CD4-positive, alpha-beta memory T cell (primary cell): Measurements from ENCODE around the gene DUS2. TPM values are rescaled to one million over a fixed set of nuclear protein-coding genes. Genes with fewer than 3 reads are reported as not detected.

Experiments used
- CTCF ChIA-PET: fragments of 350-600 bp; sonication (Branson Sonifier 250); formaldehyde crosslinking; loops from one replicate; lab custom pipeline; 2021; ENCODE audit warnings: inconsistent platforms; ENCODE audit not compliant: partially characterized antibody; lab: Charles Lee
- POLR2A ChIA-PET: fragments of 350-600 bp; sonication (Branson Sonifier 250); formaldehyde crosslinking; loops from one replicate; lab custom pipeline; 2021; ENCODE audit not compliant: partially characterized antibody; lab: Charles Lee
- DNase-seq, 5 donors: peaks; one replicate each; pipeline versions ENCODE4 v3.0.0 to v3.0.0-alpha.2; 2020 to 2022; ENCODE audit warnings: mixed read lengths in 1 of 5
- H3K27ac ChIP-seq: one replicate; pipeline ENCODE4 v1.7.0; 2013; ENCODE audit warnings: low read depth, low read length
- H3K27me3 ChIP-seq: 2 replicates; pipeline ENCODE4 v1.7.0; 2013; ENCODE audit warnings: mild to moderate bottlenecking, low read length, moderate library complexity; ENCODE audit not compliant: insufficient read depth
- H3K36me3 ChIP-seq: 2 replicates; pipeline ENCODE4 v1.7.0; 2013; ENCODE audit warnings: mild to moderate bottlenecking, low read length, moderate library complexity; ENCODE audit not compliant: insufficient read depth
- H3K4me1 ChIP-seq: 2 replicates; pipeline ENCODE4 v1.7.0; 2013; ENCODE audit warnings: mild to moderate bottlenecking, low read length, moderate library complexity; ENCODE audit not compliant: insufficient read depth
- H3K4me3 ChIP-seq, 2 donors: one replicate each; pipeline ENCODE4 v1.7.0; 2013; ENCODE audit warnings: low read length in 2 of 2, mild to moderate bottlenecking in 1 of 2
- H3K9me3 ChIP-seq, 2 donors: one replicate each; pipeline ENCODE4 v1.7.0; 2013; ENCODE audit warnings: low read length in 2 of 2, control low read depth in 1 of 2; ENCODE audit not compliant: control insufficient read depth in 1 of 2
- H3K27ac Mint-ChIP-seq, 7 donors: one replicate each; pipeline ENCODE4 v1.8.0; 2020 to 2021; ENCODE audit warnings: mixed read lengths in 7 of 7, mild to moderate bottlenecking in 6 of 7, inconsistent platforms in 3 of 7, moderate library complexity in 3 of 7
- H3K27me3 Mint-ChIP-seq, 2 donors: one replicate each; pipeline ENCODE4 v1.8.0; 2020 to 2021; ENCODE audit warnings: mixed read lengths in 2 of 2
- H3K36me3 Mint-ChIP-seq, 2 donors: one replicate each; pipeline ENCODE4 v1.8.0; 2020 to 2021; ENCODE audit warnings: mixed read lengths in 2 of 2, inconsistent platforms in 1 of 2, mild to moderate bottlenecking in 1 of 2
- H3K4me1 Mint-ChIP-seq, 4 donors: one replicate each; pipeline ENCODE4 v1.8.0; 2020 to 2021; ENCODE audit warnings: mixed read lengths in 4 of 4, mild to moderate bottlenecking in 1 of 4
- H3K4me3 Mint-ChIP-seq, 8 donors: one replicate each; pipeline ENCODE4 v1.8.0; 2020 to 2021; ENCODE audit warnings: mixed read lengths in 8 of 8, mild to moderate bottlenecking in 7 of 8, moderate library complexity in 6 of 8, inconsistent platforms in 3 of 8
- H3K9me3 Mint-ChIP-seq, 8 donors: one replicate each; pipeline ENCODE4 v1.8.0; 2020 to 2021; ENCODE audit warnings: mixed read lengths in 8 of 8, mild to moderate bottlenecking in 5 of 8, inconsistent platforms in 3 of 8, moderate library complexity in 1 of 8
- intact Hi-C: fragments of 100-400 bp; cut with micrococcal nuclease; formaldehyde crosslinking; loops from one replicate; pipeline ENCODE4 v1.15.1; 2023
- polyA plus RNA-seq, 2 donors: library from polyadenylated mRNA; unstranded; fragments of 300-500 nt; fragmentation: Illumina TruSeq; gene quantifications; one replicate each; pipeline ENCODE4 v1.2.3, GENCODE V29; 2021
- total RNA-seq, 2 experiments: library from RNA; stranded (reverse); gene quantifications; one replicate each; pipeline ENCODE4 v1.2.3, GENCODE V29; 2021

DUS2 gene
- total and polyA plus RNA-seq, 4 experiments from 2014 or later = 9.0 to 14.6 (median 12.8) TPM

DNA sequence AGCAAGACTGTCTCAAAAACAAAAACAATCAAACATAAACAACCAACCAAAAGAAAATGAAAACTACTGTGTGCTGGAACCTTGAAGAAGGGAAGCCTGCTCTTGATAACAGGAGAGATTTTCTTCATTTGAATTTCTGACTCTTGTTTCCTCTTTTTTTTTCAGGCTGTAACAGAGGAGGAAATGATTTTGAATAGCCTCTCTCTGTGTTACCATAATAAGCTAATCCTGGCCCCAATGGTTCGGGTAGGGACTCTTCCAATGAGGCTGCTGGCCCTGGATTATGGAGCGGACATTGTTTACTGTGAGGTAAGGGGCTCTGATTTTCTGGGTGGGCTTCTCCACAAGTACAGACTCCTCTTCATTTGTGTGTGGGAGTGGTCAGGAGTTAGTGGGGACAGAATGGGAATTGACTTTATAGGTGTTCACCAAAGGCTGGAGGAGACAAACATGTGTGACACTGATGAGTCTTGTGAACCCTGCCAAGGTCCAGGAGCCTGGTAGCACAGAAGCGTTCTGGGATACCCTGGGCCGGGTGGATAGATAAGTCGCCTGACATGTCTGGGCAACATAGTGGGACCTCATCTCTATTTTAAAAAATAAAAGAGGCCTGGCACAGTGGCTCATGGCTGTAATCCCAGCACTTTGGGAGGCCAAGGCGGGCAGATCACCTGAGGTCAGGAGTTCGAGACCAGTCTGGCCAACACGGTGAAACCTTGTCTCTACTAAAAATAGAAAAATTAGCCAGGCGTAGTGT is 14.9 kb downstream of the DUS2 start:
- CTCF ChIA-PET = interaction anchor here (0.7 to 6.5 kb wide), 9 partner anchors 9 to 222 kb away, joined by 3 to 73 read pairs (median 38); partner anchors contain the start of genes DPEP2 and NRN1L
- no peak overlapping the region for H3K4me3 ChIP-seq
- H3K9me3 Mint-ChIP-seq = no peaks in the 10 kb centered on the region
- POLR2A ChIA-PET = no interaction called here
- peaks cover 11 to 14% of the 10 kb centered on the region in 2 donors for H3K36me3 Mint-ChIP-seq
- no peaks in the 10 kb centered on the region for H3K27me3 ChIP-seq
- H3K4me3 Mint-ChIP-seq = peak overlapping the region in 1 of 8 donors; percentile 15
- no peaks in the 10 kb centered on the region for H3K9me3 ChIP-seq
- DNase-seq = no peak
- peak overlapping the region in 1 of 7 donors; percentile 35 for H3K27ac Mint-ChIP-seq
- H3K36me3 ChIP-seq = no peaks in the 10 kb centered on the region
- H3K4me1 ChIP-seq = peaks cover 9% of the 10 kb centered on the region
- peaks cover 6 to 16% (median 13%) of the 10 kb centered on the region in 4 donors for H3K4me1 Mint-ChIP-seq
- intact Hi-C loops = no loop called here
- H3K27me3 Mint-ChIP-seq = no peaks in the 10 kb centered on the region
- H3K27ac ChIP-seq = no peak overlapping the region

DNA sequence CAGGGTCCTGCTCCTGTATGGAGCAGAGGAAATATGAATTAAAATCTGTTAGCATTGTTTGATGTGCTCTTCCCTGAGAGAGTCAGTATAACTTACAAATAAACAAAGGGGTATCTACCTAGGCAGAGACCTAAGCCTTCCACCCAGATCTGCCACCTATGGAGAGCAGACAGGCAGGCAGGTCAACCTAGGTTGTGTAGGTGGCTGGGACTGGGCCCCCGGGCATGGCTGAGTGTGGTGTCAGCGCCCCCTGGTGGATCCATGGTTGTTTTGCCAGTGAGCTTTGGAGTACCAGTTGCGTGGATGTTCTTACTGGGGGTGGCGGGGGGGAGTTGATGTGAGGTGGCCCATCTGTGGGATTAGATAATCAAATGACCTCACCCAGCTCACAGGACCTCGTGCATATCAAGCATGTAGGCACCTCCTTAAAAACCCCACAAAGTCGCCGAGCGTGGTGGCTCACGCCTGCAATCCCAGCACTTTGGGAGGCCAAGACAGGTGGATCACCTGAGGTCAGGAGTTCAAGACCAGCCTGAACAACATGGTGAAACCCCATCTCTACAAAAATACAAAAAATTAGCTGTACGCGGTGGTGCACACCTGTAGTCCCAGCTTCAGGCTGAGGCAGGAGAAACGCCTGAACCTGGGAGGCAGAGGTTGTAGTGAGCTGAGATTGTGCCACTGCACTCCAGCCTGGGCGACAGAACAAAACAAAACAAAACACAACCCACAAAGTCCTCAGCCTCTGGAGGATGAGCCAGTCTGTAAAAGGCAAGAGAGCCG is 17.6 kb downstream of the DUS2 start:
- peak; percentile 84 to 88 (median 85) for DNase-seq
- Histone ChIP-seq H3K27ac (no peak overlapping the region), H3K4me1 (peaks cover 9% of the 10 kb centered on the region), H3K36me3 (no peaks in the 10 kb centered on the region), H3K27me3 (no peaks in the 10 kb centered on the region), H3K9me3 (no peaks in the 10 kb centered on the region), H3K4me3 (no peak overlapping the region)
- no peaks in the 10 kb centered on the region for H3K9me3 Mint-ChIP-seq
- intact Hi-C loops = loop anchor here (1.0 to 2.0 kb wide), 6 partner anchors 47 to 520 kb away; no protein-coding TSS in a partner anchor
- H3K4me1 Mint-ChIP-seq = peaks cover 6 to 16% (median 12%) of the 10 kb centered on the region in 4 donors
- H3K4me3 Mint-ChIP-seq = no peak overlapping the region
- peak overlapping the region; percentile 29 to 77 (median 44) for H3K27ac Mint-ChIP-seq
- ChIA-PET POLR2A (interaction anchor here (0.6 to 2.3 kb wide), 18 partner anchors 15 to 196 kb away, joined by 3 to 14 read pairs (median 4); partner anchors contain the start of genes DDX28, DPEP2, DUS2 and NRN1L), CTCF (interaction anchor here (0.6 to 6.5 kb wide), 44 partner anchors 8 to 535 kb away, joined by 3 to 73 read pairs (median 6); partner anchors contain the start of genes DDX28, DPEP2, DUS2 and NFATC3)
- peaks cover 11 to 14% of the 10 kb centered on the region in 2 donors for H3K36me3 Mint-ChIP-seq
- no peaks in the 10 kb centered on the region for H3K27me3 Mint-ChIP-seq

DNA sequence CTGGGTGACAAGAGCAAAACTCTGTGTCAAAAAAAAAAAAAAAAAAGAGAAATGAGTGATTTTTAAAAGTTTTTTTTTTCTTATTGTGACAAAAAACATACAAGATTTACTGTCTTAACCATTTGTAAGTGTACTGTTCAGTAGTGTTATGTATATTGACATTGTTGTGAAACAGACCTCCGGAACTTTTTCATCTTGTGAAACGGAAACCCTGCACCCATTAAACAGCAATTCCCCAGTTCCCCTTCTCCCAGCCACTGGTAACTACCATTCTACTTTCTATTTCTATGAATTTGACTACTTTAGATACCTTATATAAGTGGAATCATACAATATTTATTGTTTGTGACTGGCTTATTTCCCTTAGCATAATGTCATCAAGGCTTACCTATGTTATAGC is 18.7 kb downstream of the DUS2 start:
- peaks cover 9% of the 10 kb centered on the region for H3K4me1 ChIP-seq
- Mint-ChIP-seq H3K27me3 (no peaks in the 10 kb centered on the region), H3K4me3 (no peak overlapping the region), H3K9me3 (no peaks in the 10 kb centered on the region), H3K36me3 (peaks cover 11 to 14% of the 10 kb centered on the region in 2 donors), H3K27ac (peak overlapping the region in 1 of 7 donors; percentile 15), H3K4me1 (peaks cover 6 to 18% (median 10%) of the 10 kb centered on the region in 4 donors)
- H3K36me3 ChIP-seq = no peaks in the 10 kb centered on the region
- ChIA-PET POLR2A (no interaction called here), CTCF (interaction anchor here (0.9 to 6.5 kb wide), 17 partner anchors 11 to 226 kb away, joined by 3 to 73 read pairs (median 18); partner anchors contain the start of genes DDX28, DPEP2, DUS2 and NFATC3)
- intact Hi-C loops = loop anchor here (2.0 kb wide), 1 partner anchor 521 kb away; no protein-coding TSS in a partner anchor
- no peak for DNase-seq
- no peak overlapping the region for H3K27ac ChIP-seq
- no peaks in the 10 kb centered on the region for H3K27me3 ChIP-seq
- H3K4me3 ChIP-seq = no peak overlapping the region
- no peaks in the 10 kb centered on the region for H3K9me3 ChIP-seq

DNA sequence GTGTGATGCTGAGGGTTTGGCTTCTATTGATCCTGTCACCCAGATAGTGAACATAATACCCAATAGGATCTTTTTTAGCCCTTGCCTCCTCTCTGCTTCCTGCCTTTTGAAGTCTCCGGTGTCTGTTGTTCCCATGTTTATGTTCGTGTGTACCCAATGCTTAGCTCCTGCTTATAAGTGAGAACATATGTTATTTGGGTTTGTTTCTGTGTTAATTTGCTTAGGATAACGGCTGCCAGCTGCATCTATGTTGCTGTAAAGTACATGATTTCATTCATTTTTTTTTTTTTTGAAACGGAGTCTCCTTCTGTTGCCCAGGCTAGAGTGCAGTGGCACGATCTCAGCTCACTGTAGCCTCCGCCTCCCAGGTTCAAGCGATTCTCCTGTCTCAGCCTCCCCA is 23.0 kb downstream of the DUS2 start:
- Mint-ChIP-seq H3K4me1 (peaks cover 0 to 5% (median 2%) of the 10 kb centered on the region in 4 donors), H3K27me3 (no peaks in the 10 kb centered on the region), H3K36me3 (peaks cover 8 to 17% of the 10 kb centered on the region in 2 donors), H3K27ac (no peak overlapping the region), H3K4me3 (no peak overlapping the region), H3K9me3 (no peaks in the 10 kb centered on the region)
- DNase-seq = no peak
- Histone ChIP-seq H3K27ac (no peak overlapping the region), H3K9me3 (no peaks in the 10 kb centered on the region), H3K4me1 (no peaks in the 10 kb centered on the region), H3K27me3 (no peaks in the 10 kb centered on the region), H3K4me3 (no peak overlapping the region), H3K36me3 (peaks cover 11% of the 10 kb centered on the region)
- CTCF ChIA-PET = interaction anchor here (0.5 to 1.2 kb wide), 7 partner anchors 23 to 173 kb away, joined by 3 to 4 read pairs (median 3); partner anchors contain the start of gene EDC4
- POLR2A ChIA-PET = no interaction called here
- intact Hi-C loops = no loop called here

DNA sequence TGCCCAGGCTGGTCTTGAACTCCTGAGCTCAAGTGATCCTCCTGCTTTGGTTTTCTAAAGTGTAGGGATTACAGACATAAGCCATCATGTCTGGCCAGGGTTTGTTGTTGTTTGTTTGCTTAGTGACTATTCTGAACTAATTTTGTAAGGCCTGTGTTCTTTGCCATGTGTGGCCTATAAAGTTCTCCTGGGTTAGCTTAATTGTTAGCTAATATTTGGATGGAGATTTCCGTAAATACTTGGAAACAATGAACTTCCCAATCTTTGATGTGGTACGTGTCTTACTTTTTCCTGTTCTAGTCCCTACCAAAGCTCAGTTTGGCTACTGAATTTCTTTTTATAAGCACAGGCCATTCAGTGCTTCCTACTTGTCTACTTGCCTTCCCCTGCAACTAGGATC is 24.9 kb downstream of the DUS2 start:
- H3K4me3 ChIP-seq = no peak overlapping the region
- Mint-ChIP-seq H3K4me3 (no peak overlapping the region), H3K36me3 (peaks cover 13 to 20% of the 10 kb centered on the region in 2 donors), H3K4me1 (peaks cover 0 to 5% (median 3%) of the 10 kb centered on the region in 4 donors), H3K9me3 (no peaks in the 10 kb centered on the region), H3K27ac (no peak overlapping the region), H3K27me3 (no peaks in the 10 kb centered on the region)
- ChIA-PET POLR2A (interaction anchor here (1.3 kb wide), 1 partner anchor 37 kb away, joined by 4 read pairs; the partner anchor contains the start of gene NFATC3), CTCF (interaction anchor here (0.5 to 1.4 kb wide), 5 partner anchors 9 to 231 kb away, joined by 3 to 5 read pairs (median 5); no protein-coding TSS in a partner anchor)
- no peaks in the 10 kb centered on the region for H3K9me3 ChIP-seq
- intact Hi-C loops = no loop called here
- no peak for DNase-seq
- H3K27me3 ChIP-seq = no peaks in the 10 kb centered on the region
- no peak overlapping the region for H3K27ac ChIP-seq
- no peaks in the 10 kb centered on the region for H3K4me1 ChIP-seq
- H3K36me3 ChIP-seq = peaks cover 11% of the 10 kb centered on the region

DNA sequence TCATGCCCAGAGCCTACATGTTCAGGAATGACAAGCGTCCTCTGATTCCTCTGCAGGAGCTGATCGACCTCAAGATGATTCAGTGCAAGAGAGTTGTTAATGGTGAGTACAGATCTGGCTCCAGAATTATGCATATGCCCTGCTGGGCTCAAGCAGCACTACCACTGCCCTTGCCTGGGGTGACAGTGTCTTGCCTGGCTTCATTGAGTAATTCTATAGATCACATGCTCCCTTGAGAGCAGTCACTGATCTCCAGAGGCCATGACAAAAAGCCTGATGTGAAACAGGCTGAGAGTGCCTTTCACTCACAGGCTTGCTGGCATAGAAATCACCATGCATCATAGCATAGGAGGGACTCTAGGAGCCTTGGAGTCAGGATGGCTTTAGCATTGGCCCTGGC is 26.4 kb downstream of the DUS2 start:
- intact Hi-C loops = no loop called here

More for the DNA sequence above, 26.4 kb downstream of the DUS2 start:
- POLR2A ChIA-PET = no interaction called here
- H3K9me3 Mint-ChIP-seq = no peaks in the 10 kb centered on the region
- no peak for DNase-seq
- H3K27me3 ChIP-seq = no peaks in the 10 kb centered on the region
- CTCF ChIA-PET = no interaction called here
- H3K4me1 Mint-ChIP-seq = peaks cover 0 to 8% (median 3%) of the 10 kb centered on the region in 4 donors
- H3K27ac ChIP-seq = no peak overlapping the region
- H3K36me3 Mint-ChIP-seq = peaks cover 22 to 32% of the 10 kb centered on the region in 2 donors
- no peak overlapping the region for H3K27ac Mint-ChIP-seq
- peaks cover 18% of the 10 kb centered on the region for H3K36me3 ChIP-seq
- H3K4me3 Mint-ChIP-seq = no peak overlapping the region
- no peak overlapping the region for H3K4me3 ChIP-seq
- no peaks in the 10 kb centered on the region for H3K9me3 ChIP-seq
- no peaks in the 10 kb centered on the region for H3K27me3 Mint-ChIP-seq
- H3K4me1 ChIP-seq = no peaks in the 10 kb centered on the region
